GM12891 (cell line): Measurements from ENCODE around the gene ZSWIM6.

Experiments used
- SPI1 ChIP-seq: IDR thresholded peaks from 2 replicates; pipeline ENCODE4 v1.6.1; 2011; ENCODE audit warnings: low read depth, low read length, control low read depth
- TAF1 ChIP-seq: IDR thresholded peaks from 2 replicates; pipeline ENCODE4 v1.6.1; 2011; ENCODE audit warnings: low read depth, low read length, control low read depth

- no peak for TF ChIP-seq SPI1
- TF ChIP-seq TAF1 = no peak
These were observed 24.4 kb upstream of the ZSWIM6 start for GRCh38 chr5:61307611-61308010.
